Skin epidermis (tissue), 12 donors: ENCODE data around the gene SLC25A53.
"Not testable (repeated sequence)": the region's sequence is repeated elsewhere in the genome, so short reads cannot be mapped to it uniquely, and the experiment has no call there.

ENCODE experiments used
- H3K27ac ChIP-seq, 21 experiments: fragments of 200-600 bp; sonication (generic) in 11 of 21; one replicate each; pipeline ENCODE4 v1.5.0; 2020; ENCODE audit warnings: mild to moderate bottlenecking in 3 of 21, inconsistent platforms in 2 of 21, moderate library complexity in 2 of 21
- H3K4me3 ChIP-seq, 7 experiments: fragments of 200-600 bp; sonication (generic) in 2 of 7; one replicate each; pipeline ENCODE4 v1.5.0; 2020; ENCODE audit warnings: inconsistent platforms in 2 of 7, mild to moderate bottlenecking in 2 of 7, moderate library complexity in 1 of 7

Gene SLC25A53

DNA sequence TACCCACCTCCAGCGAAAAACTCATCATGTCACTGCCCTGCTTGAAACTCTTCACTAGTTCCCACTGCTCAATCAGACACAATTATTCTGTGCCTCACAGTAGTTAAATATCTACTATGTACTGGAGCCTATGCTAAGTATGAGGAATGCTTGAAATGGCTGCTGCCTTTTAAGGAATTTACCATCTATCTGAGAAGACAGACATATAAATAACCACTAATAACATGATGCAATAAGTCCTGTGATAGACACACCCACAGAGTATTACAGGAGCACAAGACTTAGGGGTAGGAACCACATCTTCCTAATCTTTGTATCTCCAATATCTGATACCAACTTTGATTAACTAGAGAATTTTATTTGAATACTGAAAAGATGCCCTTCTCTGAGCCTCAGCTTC, 21.1 kb downstream of the SLC25A53 start:
- no peak overlapping the region for H3K27ac ChIP-seq

GRCh38 chrX:104134583-104135261, 22.1 kb downstream of the SLC25A53 start:
- H3K4me3 ChIP-seq, result no peak overlapping the region
- no peak overlapping the region for H3K27ac ChIP-seq

More for the DNA sequence above, 21.1 kb downstream of the SLC25A53 start:
- H3K4me3 ChIP-seq, result no peak overlapping the region

- no peak overlapping the region for H3K4me3 ChIP-seq
- H3K27ac ChIP-seq, result no peak overlapping the region
Measured at GRCh38 chrX:104130808-104131207, 26.0 kb downstream of the SLC25A53 start.

DNA sequence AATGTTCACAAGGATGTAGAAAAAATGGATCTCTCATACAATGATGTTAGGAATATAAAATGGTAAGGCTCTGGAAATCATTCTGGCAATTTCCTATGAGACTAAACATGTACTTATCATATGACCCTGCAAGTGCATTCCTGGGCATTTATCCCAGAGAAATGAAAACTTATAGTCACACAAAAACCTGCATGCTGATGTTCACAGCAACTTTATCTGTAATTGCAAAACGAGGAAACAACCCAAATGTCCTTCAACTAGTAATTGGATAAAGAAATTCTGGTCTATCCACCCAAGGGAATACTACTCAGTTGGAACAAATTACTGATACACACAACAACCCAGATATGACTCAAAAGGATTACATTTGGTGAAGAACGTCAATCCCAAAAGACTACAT, 30.0 kb downstream of the SLC25A53 start:
- H3K4me3 ChIP-seq, result no peak overlapping the region
- no peak overlapping the region for H3K27ac ChIP-seq

DNA sequence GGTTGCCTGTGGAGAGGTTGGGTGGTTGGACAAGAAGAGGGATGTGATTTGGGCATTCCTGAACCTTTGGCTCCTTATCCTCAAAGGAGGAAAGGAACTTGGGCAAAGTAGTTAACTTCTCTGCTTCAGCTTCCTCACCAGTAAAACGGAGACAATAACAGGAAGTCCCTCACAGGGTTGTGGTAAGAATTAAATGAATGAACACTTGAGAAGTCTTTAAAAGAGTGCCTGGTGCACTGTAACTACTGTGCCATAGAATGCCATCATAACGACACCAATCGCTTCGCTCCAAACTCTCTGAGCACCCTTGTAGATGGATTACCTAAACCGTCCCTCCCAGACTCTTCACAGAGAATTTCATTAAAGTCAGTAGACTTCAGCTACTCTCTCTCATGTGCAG, 34.0 kb downstream of the SLC25A53 start:
- peak overlapping the region in 1 of 21 experiments; percentile 30 for H3K27ac ChIP-seq
- H3K4me3 ChIP-seq, result no peak overlapping the region

DNA sequence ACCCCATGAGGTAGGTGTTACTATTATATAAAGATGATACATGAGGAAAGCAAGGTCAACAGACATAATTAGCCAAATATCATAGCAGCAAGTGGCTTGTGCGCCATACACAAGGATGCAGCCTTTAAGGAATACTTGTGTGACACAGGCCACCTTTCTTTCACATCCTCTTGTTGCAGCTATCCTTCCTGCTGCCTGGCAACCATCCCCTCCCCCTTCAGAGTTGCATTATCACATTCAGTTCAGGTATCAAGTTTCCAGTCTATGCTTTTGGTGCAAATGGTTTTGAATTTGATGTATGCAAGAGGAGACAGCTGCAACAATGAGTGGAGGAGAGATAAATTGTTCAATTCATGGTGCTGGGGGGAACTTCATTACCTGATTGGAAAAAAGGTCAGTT, 38.0 kb downstream of the SLC25A53 start:
- Histone ChIP-seq H3K27ac (no peak overlapping the region), H3K4me3 (no peak overlapping the region)

DNA sequence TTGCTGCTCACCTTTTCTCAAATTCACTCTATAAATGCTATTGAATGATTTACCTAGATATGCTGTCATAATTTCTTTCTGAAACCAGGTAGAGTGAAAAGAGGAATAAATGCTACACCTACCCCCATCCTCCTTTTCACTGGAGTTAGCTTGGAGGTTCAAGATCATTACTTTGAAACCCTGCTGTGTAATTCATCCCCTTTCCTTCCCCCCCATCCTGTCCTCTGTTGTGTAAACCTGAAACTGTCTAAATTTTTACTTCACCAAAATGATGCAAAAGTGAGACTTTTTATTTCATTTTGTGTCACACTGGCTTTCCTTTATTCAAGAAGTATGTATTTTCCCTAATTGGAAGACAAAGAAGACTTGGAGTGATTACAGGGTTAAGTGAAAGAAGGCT, 39.0 kb downstream of the SLC25A53 start:
- H3K27ac ChIP-seq, result no peak overlapping the region
- H3K4me3 ChIP-seq, result no peak overlapping the region

- peak overlapping the region; percentile 36 to 52 (median 44) for H3K4me3 ChIP-seq
- H3K27ac ChIP-seq, result peak overlapping the region in 1 of 21 experiments; percentile 68
Measured at GRCh38 chrX:104113222-104113965, 43.4 kb downstream of the SLC25A53 start.

- Histone ChIP-seq H3K4me3 (peak within 1 kb of the TSS; percentile 36 to 52 (median 44)), H3K27ac (peak within 1 kb of the TSS in 17 of 21 experiments; percentile 12 to 84 (median 63))
Measured at GRCh38 chrX:104112326-104112951, 44.4 kb downstream of the SLC25A53 start, which contains the start of gene ZCCHC18. ZCCHC18 (plus strand) TSS chrX:104112523; CDS start chrX:104114112, 1,589 bp downstream.

- peak overlapping the region in 4 of 21 experiments; percentile 14 to 80 (median 40) for H3K27ac ChIP-seq
- not testable (repeated sequence) for H3K4me3 ChIP-seq
Measured at GRCh38 chrX:104110491-104111240, 46.1 kb downstream of the SLC25A53 start.

- no peak overlapping the region for H3K27ac ChIP-seq
- H3K4me3 ChIP-seq, result no peak overlapping the region
Measured at GRCh38 chrX:104108955-104109354, 47.9 kb downstream of the SLC25A53 start.

GRCh38 chrX:104105330-104106262, 51.2 kb downstream of the SLC25A53 start:
- H3K4me3 ChIP-seq, result no peak overlapping the region
- no peak overlapping the region for H3K27ac ChIP-seq

GRCh38 chrX:104104676-104105075, 52.1 kb downstream of the SLC25A53 start:
- H3K4me3 ChIP-seq, result no peak overlapping the region
- H3K27ac ChIP-seq, result no peak overlapping the region

GRCh38 chrX:104098919-104099318, 57.9 kb downstream of the SLC25A53 start:
- Histone ChIP-seq H3K4me3 (no peak overlapping the region), H3K27ac (no peak overlapping the region)

DNA sequence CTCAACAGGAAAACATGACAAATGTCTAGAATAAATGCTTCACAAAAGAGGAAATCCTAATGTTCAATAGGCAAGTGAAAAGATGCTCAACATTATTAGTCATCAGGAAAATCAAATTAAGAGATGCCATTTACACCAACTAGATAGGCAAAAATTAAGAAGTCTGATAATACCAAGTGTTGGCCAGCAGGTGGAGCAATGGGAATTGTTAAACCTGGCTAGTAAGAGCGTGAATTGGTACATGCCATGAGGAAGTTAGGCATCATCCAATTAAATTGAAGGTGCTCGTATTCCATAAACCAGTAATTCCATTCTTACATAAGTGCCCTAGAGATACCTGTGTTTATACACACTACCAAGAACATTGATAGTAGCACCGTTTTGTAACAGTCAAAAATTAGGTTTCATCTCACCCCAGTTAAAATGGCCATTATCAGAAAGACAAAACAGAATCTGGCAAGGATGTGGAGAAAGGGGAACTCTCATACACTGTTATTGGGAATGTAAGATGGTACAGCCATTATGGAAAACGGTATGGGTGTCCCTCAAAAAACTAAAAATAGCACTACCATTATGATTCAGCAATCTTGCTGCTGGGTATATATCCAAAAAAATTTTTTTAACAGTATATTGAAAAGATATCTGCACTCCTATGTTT, 58.5 kb downstream of the SLC25A53 start:
- no peak overlapping the region for H3K4me3 ChIP-seq
- H3K27ac ChIP-seq, result no peak overlapping the region

DNA sequence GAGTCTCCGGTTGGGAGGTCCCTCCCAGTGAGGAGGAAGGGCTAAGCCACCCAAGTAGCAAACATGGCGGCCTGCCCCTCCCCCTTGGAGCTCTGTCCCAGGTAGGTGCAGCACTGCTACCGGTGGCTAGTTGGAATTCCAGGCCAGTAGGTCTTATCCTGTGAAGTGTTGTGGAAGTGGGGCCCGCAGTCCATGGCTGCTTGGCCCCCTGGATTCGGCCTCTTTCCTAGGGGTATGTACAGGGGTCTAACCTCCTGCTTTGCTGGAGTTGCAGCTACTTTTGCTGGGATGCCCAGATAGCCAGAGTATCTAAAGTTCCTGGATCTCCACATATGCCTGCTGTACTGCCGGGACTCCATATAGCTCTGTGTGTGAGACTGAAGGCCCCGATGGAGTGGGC, 70.9 kb downstream of the SLC25A53 start:
- H3K4me3 ChIP-seq, result no peak overlapping the region
- H3K27ac ChIP-seq, result no peak overlapping the region

- Histone ChIP-seq H3K27ac (no peak overlapping the region), H3K4me3 (no peak overlapping the region)
Measured at GRCh38 chrX:104085477-104085876, 71.3 kb downstream of the SLC25A53 start.

DNA sequence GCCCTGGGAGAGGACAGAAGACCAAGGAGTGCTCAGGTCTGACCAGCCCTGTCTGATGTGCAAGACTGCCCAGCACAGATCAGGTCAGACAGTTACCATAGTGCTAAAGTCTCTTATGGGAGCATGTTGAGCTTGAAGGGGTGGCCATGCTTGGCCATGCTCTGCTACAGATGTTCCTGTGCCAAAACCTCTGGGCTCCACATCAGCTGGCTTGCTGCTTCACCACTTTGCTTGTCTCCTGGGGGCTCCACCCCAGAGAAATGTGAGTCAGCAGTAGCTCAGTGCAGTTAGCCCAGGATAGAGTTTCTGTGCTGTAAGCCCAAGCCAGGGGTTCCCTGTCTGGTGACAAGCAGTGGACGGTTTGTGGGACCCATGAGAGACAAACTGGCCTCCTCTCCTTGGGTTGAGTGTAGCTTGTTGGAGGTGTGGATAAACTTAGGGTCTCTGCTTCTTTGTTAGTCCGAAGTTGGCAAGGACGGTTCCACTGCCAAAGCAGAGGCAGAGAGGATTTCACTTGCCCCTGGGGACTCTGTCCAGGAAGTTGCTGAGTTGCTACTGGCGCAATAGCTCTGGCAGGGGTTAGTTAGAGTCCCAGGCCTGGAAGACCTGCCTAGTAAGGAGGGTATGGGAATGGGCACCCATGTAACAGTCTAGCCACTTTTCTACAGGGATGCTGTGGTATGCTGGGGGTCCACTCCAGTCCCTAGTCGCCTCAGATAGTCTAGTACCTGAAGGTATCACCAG, 72.1 kb downstream of the SLC25A53 start:
- Histone ChIP-seq H3K27ac (no peak overlapping the region), H3K4me3 (no peak overlapping the region)
